C4-2B (cell line): ENCODE results near the gene FOXC2.

Experiments used
- H3K27ac ChIP-seq: fragments of 450-650 bp; 2 replicates; pipeline ENCODE4 v1.5.1; 2017
- ZFX ChIP-seq: fragments of 450-650 bp; IDR thresholded peaks from 2 replicates; pipeline ENCODE4 v1.6.1; 2017
- TF ChIP-seq, protein P1 (sequence below): fragments of 450-650 bp; conservative IDR thresholded peaks from 2 replicates; pipeline ENCODE4 v1.5.1; 2017; ENCODE audit warnings: mild to moderate bottlenecking

The FOXC2 gene

GRCh38 chr16:86605950-86606349 lies 39.3 kb downstream of the FOXC2 start:
- TF ChIP-seq, protein P1, sequence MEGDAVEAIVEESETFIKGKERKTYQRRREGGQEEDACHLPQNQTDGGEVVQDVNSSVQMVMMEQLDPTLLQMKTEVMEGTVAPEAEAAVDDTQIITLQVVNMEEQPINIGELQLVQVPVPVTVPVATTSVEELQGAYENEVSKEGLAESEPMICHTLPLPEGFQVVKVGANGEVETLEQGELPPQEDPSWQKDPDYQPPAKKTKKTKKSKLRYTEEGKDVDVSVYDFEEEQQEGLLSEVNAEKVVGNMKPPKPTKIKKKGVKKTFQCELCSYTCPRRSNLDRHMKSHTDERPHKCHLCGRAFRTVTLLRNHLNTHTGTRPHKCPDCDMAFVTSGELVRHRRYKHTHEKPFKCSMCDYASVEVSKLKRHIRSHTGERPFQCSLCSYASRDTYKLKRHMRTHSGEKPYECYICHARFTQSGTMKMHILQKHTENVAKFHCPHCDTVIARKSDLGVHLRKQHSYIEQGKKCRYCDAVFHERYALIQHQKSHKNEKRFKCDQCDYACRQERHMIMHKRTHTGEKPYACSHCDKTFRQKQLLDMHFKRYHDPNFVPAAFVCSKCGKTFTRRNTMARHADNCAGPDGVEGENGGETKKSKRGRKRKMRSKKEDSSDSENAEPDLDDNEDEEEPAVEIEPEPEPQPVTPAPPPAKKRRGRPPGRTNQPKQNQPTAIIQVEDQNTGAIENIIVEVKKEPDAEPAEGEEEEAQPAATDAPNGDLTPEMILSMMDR: no peak
- no peak for TF ChIP-seq ZFX
- no peak overlapping the region for H3K27ac ChIP-seq

DNA sequence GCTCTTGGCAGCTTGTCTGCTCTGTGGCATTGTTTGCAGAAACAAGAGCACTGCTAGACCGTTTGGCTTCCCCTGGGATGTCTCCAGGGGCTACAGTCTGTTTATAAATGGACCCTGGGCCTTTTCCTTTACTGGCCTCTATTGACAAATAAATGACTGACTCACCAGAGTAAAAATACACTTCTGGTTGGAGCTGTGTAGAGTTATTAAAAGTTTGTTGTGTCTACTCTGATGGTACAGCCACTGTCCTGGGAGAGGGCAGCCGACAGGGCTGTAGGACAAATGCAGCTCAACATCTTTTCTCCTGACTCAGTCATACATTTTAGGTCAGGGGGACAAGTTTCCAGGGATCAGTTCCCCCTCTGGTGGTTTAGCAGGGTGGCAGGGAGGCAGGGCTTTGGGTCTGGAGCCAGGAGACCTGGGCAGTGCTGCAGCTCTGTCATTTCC lies 41.7 kb downstream of the FOXC2 start:
- TF ChIP-seq ZFX: no peak
- TF ChIP-seq, protein P1: no peak
- no peak overlapping the region for H3K27ac ChIP-seq

DNA sequence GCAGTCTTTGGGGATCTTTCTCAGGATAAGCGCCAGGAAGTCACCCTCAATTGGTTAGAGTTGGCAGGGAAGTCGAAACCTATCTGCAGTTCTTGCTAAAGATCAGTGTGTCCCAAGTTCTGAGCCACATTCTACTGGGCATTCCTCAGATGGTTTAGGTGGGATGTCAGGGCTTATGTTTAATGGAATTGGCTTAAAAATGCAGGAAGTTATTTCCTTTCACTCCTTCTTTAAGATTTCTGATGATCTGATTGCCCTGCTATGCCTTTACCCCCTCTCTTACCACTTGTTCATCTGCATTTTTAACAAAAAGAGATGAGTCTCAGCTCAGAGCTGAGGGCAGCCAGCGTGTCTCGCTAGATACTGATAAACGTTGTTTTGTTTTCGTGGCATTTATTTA lies 42.5 kb downstream of the FOXC2 start:
- no peak for TF ChIP-seq ZFX
- TF ChIP-seq, protein P1: no peak
- no peak overlapping the region for H3K27ac ChIP-seq

GRCh38 chr16:86609661-86610060 lies 43.0 kb downstream of the FOXC2 start:
- H3K27ac ChIP-seq: no peak overlapping the region
- TF ChIP-seq, protein P1: no peak
- no peak for TF ChIP-seq ZFX

- TF ChIP-seq, protein P1: no peak
- no peak for TF ChIP-seq ZFX
- H3K27ac ChIP-seq: no peak overlapping the region
Measured at GRCh38 chr16:86610779-86611524, 44.3 kb downstream of the FOXC2 start.

DNA sequence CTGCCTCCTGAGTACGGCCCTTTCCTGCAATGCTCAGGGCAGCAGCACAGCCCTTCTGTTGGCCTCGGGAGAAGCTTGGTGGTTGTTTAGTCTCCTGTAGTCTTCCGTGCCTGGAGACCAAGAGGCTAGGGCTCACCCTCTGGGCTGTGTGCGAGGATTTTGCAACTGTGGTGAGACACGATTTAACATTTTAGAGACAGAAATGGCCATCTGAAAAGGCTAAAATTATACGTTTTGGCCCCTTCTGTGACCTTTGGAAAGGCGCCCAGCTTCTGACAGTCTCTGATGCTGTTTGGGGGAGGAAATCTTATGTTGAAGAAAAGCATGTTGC lies 44.9 kb downstream of the FOXC2 start:
- no peak overlapping the region for H3K27ac ChIP-seq
- TF ChIP-seq, protein P1: no peak
- TF ChIP-seq ZFX: no peak

DNA sequence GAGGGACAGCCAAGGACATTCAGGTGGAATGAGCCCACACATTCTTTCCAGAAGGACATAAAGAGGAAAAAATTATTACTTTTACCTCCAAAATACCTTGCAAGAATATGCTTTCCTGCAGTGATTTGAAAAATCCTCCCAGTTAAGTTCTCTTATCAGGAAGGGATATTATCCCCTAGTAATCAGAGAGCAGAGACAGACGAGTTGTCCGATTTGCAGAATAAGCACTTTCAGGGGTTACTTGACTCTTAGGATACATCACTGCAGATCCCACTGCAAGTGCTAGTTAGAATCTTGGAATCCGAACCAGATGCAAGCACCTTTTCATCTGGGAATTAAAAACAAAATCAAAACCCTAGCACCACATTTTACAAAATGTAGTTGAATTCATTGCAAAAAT lies 45.3 kb downstream of the FOXC2 start:
- H3K27ac ChIP-seq: no peak overlapping the region
- TF ChIP-seq, protein P1: no peak
- no peak for TF ChIP-seq ZFX
